A549 (cell line): ENCODE measurements around the gene OPA1. TPM values are rescaled to one million over a fixed set of nuclear protein-coding genes. Genes with fewer than 3 reads are reported as not detected.

Experiments
- ATOH8 ChIP-seq: fragments of 250-450 bp; sonication (Bioruptor Pico); IDR thresholded peaks from 2 replicates; pipeline ENCODE4 v1.5.0; 2020; ENCODE audit warnings: low read depth, mild to moderate bottlenecking, moderate library complexity
- BHLHE40 ChIP-seq: IDR thresholded peaks from 2 replicates; pipeline ENCODE4 v1.6.1; 2012; ENCODE audit warnings: low read depth, low read length, inconsistent platforms
- polyA plus RNA-seq, 4 experiments: library from polyadenylated mRNA; depleted of rRNA in 3 of 4; stranded (reverse); fragments of >200 nt; fragmentation: RNase III in 1 of 4; extraction: RNeasy Plus Mini Kit Qiagen cat#74134 plus additional on column Dnase treatment in 1 of 4; gene quantifications; 2 replicates in 3 of 4; 3 replicates in 1 of 4; pipeline ENCODE4 v1.2.3, GENCODE V29; 2011 to 2017
- small RNA-seq, 6 experiments: library from RNA; depleted of rRNA; stranded (forward); fragments of <200 nt; gene quantifications; one replicate each; pipeline ENCODE3, GENCODE V24; 2012

Gene OPA1
- polyA plus RNA-seq, 2 of the 4 experiments (the other 2 are of a cell fraction): 31.7 to 54.4 TPM

- no peak for TF ChIP-seq ATOH8 (CRISPR knock-in tag)
- TF ChIP-seq BHLHE40: no peak
These were observed 153.8 kb downstream of the OPA1 start (continued) for GRCh38 chr3:193746832-193747231.

Small RNAs within 50 kb of the gene (small RNA-seq; reads per million reads assigned to genes)
- 0 reads per million in 6 experiments for gene RF00019
- 0 reads per million in 6 experiments for gene RN7SL447P

Other genes starting within 250 kb of the OPA1 start
- not detected in 2 replicates for gene ATP13A5, start 214.5 kb upstream of the OPA1 start, polyA plus RNA-seq (2011; rRNA removed)
- gene ATP13A5, start 214.5 kb upstream of the OPA1 start, polyA plus RNA-seq (2017; fragmentation: RNase III; extraction: RNeasy Plus Mini Kit Qiagen cat#74134 plus additional on column Dnase treatment): not detected in 3 replicates
- gene ATP13A4, start 38.3 kb upstream of the OPA1 start, polyA plus RNA-seq (2011; rRNA removed): 0.10 and 0.16 TPM in 2 replicates
- 0.05 to 0.09 TPM in 2 of 3 replicates, not detected in the other for gene ATP13A4, start 38.3 kb upstream of the OPA1 start, polyA plus RNA-seq (2017; fragmentation: RNase III; extraction: RNeasy Plus Mini Kit Qiagen cat#74134 plus additional on column Dnase treatment)